Stimulated activated CD8-positive, alpha-beta memory T cell treated with anti-CD3 and anti-CD28 coated beads, Interleukin-7, amount 100 ng/mL, for 1 hour (primary cell): ENCODE data around the gene UCN.
A peak's percentile ranks its signal among the peaks of the same experiment; 100 is the strongest.
"Not testable (repeated sequence)": the region's sequence is repeated elsewhere in the genome, so short reads cannot be mapped to it uniquely, and the experiment has no call there.

Experiments used
- DNase-seq, 2 donors: peaks; one replicate each; pipeline ENCODE4 v3.0.0-alpha.2; 2020; ENCODE audit warnings: low read depth in 2 of 2

Gene UCN

DNA sequence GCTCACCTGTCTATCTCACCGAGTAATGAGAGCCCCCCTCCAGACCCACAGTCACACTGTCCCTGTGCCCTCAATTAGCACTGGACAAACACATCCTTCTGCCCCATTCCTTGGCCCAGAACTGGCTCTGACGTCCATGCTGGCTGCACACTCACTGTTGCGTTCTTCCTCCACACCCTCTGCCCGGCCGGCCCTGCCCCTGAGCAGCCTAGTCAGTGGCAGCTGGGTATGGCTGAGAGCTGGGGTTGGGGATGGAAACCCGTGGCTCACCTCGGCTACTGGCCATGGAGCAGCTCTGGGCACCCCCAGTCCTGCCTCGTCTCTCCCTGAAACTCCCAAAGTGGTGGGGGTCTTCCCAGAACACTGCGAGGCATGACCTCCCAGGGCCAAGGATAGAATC lies 6.5 kb upstream of the UCN start:
- DNase-seq: no peak

DNA sequence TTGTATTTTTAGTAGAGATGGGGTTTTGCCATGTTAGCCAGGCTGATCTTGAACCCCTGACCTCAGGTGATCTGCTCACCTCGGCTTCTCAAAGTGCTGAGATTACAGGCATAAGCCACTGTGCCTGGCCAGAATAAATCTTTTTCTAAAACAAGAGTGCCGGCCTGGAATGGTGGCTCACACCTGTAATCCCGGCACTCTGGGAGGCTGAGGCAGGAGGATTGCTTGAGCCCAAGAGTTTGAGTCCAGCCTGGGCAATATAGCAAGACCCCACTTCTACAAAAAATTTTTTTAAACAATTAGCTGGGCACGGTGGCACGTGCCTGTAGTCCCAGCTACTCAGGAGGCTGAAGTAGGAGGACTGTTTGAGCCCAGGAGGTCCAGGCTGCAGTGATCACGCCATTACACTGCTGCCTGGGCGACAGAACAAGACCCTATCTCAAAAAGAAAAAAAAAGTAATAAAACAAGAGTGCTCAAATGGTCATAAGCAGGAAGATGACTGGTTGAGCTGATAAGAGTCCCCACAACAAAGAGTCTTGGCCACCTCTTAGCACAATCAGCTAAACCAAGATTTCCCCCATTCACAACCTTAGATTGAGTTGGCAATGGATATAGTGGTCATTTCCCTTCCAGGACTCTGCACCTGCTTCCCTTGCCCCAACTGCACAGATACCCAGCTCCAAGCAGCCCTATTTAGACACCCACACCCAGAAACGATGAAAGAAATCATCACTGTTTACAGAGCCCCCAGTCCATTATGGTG lies 5.8 kb upstream of the UCN start:
- DNase-seq: no peak

GRCh38 chr2:27312152-27312551 lies 3.9 kb upstream of the UCN start:
- DNase-seq: no peak

- no peak for DNase-seq
These were observed 1.4 kb upstream of the UCN start for GRCh38 chr2:27309651-27310050.

DNA sequence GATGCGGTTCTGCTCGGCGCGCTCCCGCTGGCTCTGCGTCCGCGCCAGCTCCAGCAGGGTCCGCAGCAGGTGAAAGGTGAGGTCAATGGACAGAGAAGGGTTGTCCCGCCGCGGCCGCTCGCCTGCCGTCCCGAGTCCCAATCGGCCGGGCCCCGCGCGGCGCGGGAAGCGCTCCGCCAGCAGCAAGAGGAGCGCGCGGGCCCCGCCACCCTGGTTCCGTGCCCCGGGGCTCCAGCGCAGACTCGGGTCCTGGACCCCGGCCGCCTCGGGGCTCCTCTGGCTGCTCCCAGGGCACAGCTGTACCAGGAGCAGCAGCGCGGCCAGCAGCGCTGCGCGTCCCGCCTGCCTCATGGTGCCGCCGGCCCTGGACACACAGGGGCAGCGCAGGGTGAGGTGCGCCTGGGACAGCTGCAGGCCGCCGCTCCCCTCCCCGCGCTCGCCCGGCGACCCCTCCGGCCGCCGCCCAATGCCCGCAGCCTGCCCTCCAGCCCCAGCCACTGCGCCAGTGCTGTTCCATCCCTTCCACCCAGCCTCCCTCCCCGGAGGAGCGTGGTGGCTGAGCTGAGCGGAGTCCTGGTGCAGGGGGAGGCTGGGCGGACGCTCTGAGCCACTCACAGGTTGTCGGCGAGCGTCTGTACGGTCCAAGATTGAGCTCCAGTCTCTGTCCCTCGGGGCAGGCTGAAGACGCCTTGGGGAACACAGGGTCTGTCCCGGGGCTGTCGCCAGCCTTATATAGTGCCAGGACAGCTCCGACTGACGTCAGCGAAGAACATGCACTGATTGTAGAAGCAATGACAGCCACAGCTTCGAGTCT lies 493 bp downstream of the UCN start:
- DNase-seq: no peak

DNA sequence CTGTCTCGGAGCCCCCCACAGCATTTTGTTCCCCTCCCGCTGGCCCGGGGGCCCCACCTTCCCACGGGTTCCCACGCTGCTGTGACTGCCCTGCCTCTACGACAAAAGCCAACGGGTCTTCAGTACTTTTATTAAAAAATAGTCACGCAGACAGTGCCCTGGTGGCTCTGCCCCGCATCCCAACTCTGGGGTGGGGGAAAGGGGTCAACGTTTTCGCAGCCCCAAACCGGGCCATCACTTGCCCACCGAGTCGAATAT lies 1.0 kb downstream of the UCN start:
- no peak for DNase-seq

DNA sequence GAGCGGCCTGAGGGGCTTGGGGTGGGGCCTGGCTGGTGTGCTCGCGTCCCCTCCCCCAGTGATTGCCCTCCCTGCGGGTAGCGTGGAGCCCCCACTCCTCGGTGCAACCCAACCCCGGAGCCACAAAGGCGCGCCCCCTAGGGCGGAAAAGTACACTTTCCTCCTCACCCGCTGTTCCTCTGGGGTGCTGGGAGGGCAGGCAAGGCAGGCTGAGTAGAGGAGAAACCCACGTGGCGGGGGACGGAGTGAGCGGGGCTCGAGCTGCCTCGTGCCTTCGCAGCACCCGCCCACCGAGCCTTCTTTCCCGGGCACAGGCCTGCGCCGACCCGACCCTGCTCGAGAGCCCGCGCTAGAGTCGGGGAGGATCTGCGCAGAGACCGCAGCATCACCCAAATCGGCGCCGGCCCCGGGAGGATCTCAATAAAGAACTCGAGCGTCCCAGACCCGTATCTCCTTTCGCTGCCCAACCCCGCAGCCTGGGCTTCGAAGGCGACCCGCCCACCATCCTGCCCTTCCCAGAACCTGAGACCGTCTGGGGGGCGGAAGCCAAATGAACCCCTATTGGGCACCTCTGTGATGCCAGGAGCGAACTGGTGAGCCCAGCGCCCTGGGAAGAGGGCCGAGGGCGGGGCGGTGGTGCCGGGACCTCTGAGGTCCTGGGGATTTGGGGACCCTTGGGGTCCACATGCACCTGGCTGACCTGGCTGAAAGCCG lies 1.5 kb downstream of the UCN start:
- peak in 1 of 2 donors; percentile 11 for DNase-seq

DNA sequence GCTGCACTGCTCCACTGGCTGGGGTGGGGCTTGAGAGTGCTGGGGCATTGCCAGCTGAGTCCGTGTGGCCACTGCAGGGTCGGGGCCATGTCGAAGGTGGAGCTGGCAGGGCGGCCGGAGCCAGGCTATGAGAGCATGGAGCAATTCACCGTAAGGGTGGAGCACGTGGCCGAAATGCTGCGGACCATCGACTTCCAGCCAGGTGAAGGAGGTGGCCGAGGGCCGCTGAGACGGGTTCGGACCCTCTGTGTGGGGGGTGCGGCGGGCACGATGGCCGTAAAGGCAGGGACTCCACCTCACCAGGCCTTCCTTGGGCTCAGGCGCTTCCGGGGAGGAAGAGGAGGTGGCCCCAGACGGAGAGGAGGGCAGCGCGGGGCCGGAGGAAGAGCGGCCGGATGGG lies 2.1 kb downstream of the UCN start:
- no peak for DNase-seq

- no peak for DNase-seq
These were observed 2.7 kb downstream of the UCN start for GRCh38 chr2:27305516-27305915.

DNA sequence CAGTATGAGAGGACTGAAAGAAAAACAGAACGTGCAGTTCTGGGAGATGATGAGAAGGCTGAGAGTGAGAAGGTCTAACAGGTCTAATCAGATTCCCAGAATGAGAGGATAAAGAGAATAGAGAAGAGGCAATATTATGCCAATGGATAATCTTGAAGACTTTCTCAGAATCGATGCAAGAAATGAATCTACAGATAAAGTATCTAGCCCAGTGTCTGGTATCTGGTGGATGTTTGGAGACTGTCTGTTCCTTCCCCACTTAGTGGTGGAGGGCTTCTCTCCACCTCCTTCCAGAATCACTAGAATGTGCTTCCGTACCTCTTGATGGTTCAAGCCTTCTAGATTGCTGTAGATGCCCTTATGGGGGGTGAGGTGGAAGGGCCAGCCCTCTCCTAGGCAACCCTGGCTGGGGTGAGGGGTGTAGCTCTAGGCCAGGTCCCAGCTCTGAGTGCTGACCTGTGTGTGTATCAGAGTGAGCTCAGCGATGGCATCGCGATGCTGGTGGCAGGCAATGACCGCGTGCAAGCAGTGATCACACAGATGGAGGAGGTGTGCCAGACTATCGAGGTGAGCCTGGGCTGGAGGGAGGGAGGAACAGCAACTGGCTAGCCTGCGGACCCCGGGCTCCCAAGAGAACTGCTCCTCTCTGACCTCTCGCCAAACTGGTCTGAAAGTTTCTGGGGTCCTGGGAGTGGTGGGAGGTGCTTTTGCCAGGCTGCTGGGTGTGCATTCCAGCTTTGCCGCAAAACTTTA lies 3.6 kb downstream of the UCN start:
- no peak for DNase-seq

DNA sequence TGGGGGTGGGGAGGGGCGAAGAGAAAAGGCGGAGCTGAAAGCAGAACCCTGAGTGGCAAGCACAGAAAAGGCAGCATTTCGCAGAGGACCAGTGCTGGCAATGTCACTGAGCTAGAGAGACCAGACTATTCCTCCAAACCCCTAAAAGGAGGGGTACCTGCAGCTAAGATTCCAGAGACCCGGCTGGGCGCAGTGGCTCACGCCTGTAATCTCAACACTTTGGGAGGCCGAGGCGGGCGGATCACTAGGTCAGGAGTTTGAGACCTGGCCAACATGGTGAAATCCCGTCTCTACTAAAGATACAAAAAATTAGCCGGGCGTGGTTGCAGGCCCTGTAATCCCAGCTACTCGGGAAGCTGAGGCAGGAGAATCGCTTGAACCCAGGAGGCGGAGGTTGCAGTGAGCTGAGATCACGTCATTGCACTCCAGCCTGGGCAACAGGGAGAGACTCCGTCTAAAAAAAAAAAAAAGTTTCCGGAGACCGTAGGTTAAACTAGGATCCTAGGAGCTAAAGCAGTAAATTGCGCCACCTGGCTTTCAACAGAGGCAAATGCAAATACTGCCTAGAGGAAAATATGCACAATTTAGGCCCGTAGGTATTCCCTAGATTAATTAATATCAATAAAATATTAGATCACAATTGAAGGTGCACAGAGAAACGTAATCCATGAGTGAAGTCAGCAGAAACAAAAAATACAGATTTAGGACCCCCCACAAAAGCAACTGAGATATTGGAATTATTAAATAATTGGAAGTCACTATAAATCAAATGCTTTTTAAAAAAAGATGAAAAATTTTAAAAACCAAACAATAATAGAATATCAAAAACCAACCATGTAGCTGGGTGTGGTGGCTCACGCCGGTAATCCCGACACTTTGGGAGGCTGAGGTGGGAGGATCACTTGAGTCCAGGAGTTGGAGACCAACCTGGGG lies 4.9 kb downstream of the UCN start:
- no peak for DNase-seq

- DNase-seq: not testable (repeated sequence)
These were observed 7.6 kb downstream of the UCN start for GRCh38 chr2:27300606-27301005.

- DNase-seq: no peak
These were observed 9.7 kb downstream of the UCN start for GRCh38 chr2:27298391-27299080.

DNA sequence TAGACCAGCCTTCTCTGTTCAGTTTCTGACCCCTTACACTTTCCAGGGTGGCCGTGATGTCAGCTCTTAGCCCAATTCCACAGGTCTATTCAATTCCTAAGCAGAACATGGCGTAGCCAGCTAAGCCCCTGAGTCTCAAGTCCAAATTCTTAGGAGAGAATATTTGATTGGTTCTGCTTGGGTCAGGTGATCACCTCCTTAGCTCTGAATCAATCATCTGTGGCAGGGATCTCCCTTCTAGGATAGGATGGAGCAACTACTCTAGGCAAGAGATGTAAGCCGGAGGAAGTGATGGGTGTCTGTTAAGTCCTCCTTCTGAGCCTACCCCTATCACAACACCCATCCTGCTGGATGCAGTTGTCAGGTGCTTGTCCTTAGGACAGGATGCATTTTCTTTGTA lies 11.1 kb downstream of the UCN start:
- DNase-seq: no peak

GRCh38 chr2:27296481-27296880 lies 11.8 kb downstream of the UCN start:
- DNase-seq: no peak

DNA sequence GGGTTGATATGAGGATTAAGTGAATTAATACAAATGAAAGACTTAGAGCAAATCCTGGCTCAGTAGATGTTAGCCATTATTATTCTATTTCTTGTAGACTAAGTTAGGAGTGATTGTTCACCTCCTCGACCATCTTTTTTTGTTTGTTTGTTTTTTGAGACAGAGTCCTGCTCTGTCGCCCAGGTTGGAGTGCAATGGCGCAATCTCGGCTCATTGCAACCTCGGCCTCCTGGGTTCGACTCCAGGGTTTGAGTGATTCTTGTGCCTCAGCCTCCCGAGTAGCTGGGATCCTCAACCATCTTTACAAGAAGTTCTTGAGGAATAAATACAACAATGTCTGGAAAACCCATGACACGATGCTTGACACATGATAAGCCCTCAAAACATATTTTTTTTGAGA lies 13.3 kb downstream of the UCN start:
- DNase-seq: no peak

DNA sequence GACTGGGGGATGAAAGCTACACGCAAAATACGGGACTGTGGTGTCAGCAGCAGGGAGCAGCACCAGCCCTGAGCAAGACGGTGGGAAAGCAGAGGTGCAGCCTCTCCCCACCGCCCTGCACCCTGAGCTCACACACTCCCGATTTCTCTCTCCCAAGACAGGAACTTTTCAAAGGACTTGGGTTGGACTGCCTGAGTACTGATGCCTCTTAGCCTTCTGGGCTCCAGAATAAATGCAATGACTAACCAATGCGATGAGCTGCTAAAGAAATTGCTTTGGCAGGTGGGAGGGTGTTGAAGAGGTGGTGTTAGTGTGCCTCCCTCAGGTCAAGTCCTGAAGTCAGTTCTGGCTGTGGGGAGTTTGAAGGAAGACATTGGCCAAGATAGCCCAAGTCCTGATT lies 16.4 kb downstream of the UCN start:
- no peak for DNase-seq

GRCh38 chr2:27290549-27290948 lies 17.7 kb downstream of the UCN start:
- no peak for DNase-seq

DNA sequence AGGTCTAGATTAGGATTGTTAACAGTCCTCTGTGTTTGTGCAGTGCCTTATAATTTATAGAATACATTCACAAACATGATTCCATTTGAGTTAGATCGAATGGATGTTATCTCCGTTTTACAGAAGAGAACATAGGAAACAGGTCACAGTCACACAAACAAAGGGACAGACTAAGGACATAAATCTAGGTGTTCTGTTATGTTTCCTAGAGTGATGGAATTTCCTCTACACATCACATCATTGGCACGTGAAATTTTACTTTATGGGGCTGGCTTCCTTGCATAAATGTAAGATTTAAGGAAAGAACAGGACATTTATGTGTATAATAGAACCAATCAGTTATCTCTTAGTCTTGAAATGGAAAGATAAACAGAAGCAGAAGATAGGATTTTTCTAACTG lies 19.6 kb downstream of the UCN start:
- DNase-seq: no peak

DNA sequence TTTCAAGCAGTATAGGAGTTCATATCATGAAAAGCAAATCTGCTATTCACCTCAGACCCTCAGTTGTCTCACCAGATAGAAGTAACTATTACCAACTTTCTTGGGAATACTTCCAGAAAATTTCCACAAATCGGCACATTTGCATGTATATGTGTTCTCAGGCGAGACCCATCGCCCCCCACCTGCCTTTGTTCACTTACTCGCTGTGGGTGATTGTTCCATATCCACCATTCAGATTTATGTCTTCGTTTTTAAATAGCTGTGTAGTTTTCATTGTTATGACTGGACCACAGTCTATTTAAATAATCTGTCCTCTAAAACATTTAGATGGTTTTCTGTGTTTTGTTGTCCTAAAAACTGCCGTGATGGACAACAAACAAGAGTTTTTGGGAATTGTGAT lies 22.8 kb downstream of the UCN start:
- no peak for DNase-seq

GRCh38 chr2:27284996-27285395 lies 23.2 kb downstream of the UCN start:
- DNase-seq: no peak
